CD4-positive, alpha-beta memory T cell (primary cell): Measurements from ENCODE around the gene PCP4. TPM values are rescaled to one million over a fixed set of nuclear protein-coding genes. Genes with fewer than 3 reads are reported as not detected.

ENCODE experiments used
- CTCF ChIA-PET: fragments of 350-600 bp; sonication (Branson Sonifier 250); formaldehyde crosslinking; loops from one replicate; lab custom pipeline; 2021; ENCODE audit warnings: inconsistent platforms; ENCODE audit not compliant: partially characterized antibody; lab: Charles Lee
- POLR2A ChIA-PET: fragments of 350-600 bp; sonication (Branson Sonifier 250); formaldehyde crosslinking; loops from one replicate; lab custom pipeline; 2021; ENCODE audit not compliant: partially characterized antibody; lab: Charles Lee
- DNase-seq, 5 donors: peaks; one replicate each; pipeline versions ENCODE4 v3.0.0 to v3.0.0-alpha.2; 2020 to 2022; ENCODE audit warnings: mixed read lengths in 1 of 5
- H3K27ac ChIP-seq: one replicate; pipeline ENCODE4 v1.7.0; 2013; ENCODE audit warnings: low read depth, low read length
- H3K27me3 ChIP-seq: 2 replicates; pipeline ENCODE4 v1.7.0; 2013; ENCODE audit warnings: mild to moderate bottlenecking, low read length, moderate library complexity; ENCODE audit not compliant: insufficient read depth
- H3K36me3 ChIP-seq: 2 replicates; pipeline ENCODE4 v1.7.0; 2013; ENCODE audit warnings: mild to moderate bottlenecking, low read length, moderate library complexity; ENCODE audit not compliant: insufficient read depth
- H3K4me1 ChIP-seq: 2 replicates; pipeline ENCODE4 v1.7.0; 2013; ENCODE audit warnings: mild to moderate bottlenecking, low read length, moderate library complexity; ENCODE audit not compliant: insufficient read depth
- H3K4me3 ChIP-seq, 2 donors: one replicate each; pipeline ENCODE4 v1.7.0; 2013; ENCODE audit warnings: low read length in 2 of 2, mild to moderate bottlenecking in 1 of 2
- H3K9me3 ChIP-seq, 2 donors: one replicate each; pipeline ENCODE4 v1.7.0; 2013; ENCODE audit warnings: low read length in 2 of 2, control low read depth in 1 of 2; ENCODE audit not compliant: control insufficient read depth in 1 of 2
- H3K27ac Mint-ChIP-seq, 7 donors: one replicate each; pipeline ENCODE4 v1.8.0; 2020 to 2021; ENCODE audit warnings: mixed read lengths in 7 of 7, mild to moderate bottlenecking in 6 of 7, inconsistent platforms in 3 of 7, moderate library complexity in 3 of 7
- H3K27me3 Mint-ChIP-seq, 2 donors: one replicate each; pipeline ENCODE4 v1.8.0; 2020 to 2021; ENCODE audit warnings: mixed read lengths in 2 of 2
- H3K36me3 Mint-ChIP-seq, 2 donors: one replicate each; pipeline ENCODE4 v1.8.0; 2020 to 2021; ENCODE audit warnings: mixed read lengths in 2 of 2, inconsistent platforms in 1 of 2, mild to moderate bottlenecking in 1 of 2
- H3K4me1 Mint-ChIP-seq, 4 donors: one replicate each; pipeline ENCODE4 v1.8.0; 2020 to 2021; ENCODE audit warnings: mixed read lengths in 4 of 4, mild to moderate bottlenecking in 1 of 4
- H3K4me3 Mint-ChIP-seq, 8 donors: one replicate each; pipeline ENCODE4 v1.8.0; 2020 to 2021; ENCODE audit warnings: mixed read lengths in 8 of 8, mild to moderate bottlenecking in 7 of 8, moderate library complexity in 6 of 8, inconsistent platforms in 3 of 8
- H3K9me3 Mint-ChIP-seq, 8 donors: one replicate each; pipeline ENCODE4 v1.8.0; 2020 to 2021; ENCODE audit warnings: mixed read lengths in 8 of 8, mild to moderate bottlenecking in 5 of 8, inconsistent platforms in 3 of 8, moderate library complexity in 1 of 8
- intact Hi-C: fragments of 100-400 bp; cut with micrococcal nuclease; formaldehyde crosslinking; loops from one replicate; pipeline ENCODE4 v1.15.1; 2023
- polyA plus RNA-seq, 2 donors: library from polyadenylated mRNA; unstranded; fragments of 300-500 nt; fragmentation: Illumina TruSeq; gene quantifications; one replicate each; pipeline ENCODE4 v1.2.3, GENCODE V29; 2021
- total RNA-seq, 2 experiments: library from RNA; stranded (reverse); gene quantifications; one replicate each; pipeline ENCODE4 v1.2.3, GENCODE V29; 2021

The PCP4 gene
- total and polyA plus RNA-seq, 4 experiments from 2014 or later, result not detected

GRCh38 chr21:39902986-39903385 lies 35.7 kb downstream of the PCP4 start:
- H3K27ac Mint-ChIP-seq, result no peak overlapping the region
- ChIA-PET CTCF (no interaction called here), POLR2A (no interaction called here)
- H3K4me1 ChIP-seq, result no peaks in the 10 kb centered on the region
- intact Hi-C loops, result no loop called here
- H3K36me3 Mint-ChIP-seq, result no peaks in the 10 kb centered on the region
- H3K9me3 Mint-ChIP-seq, result peaks cover 0 to 10% (median 1%) of the 10 kb centered on the region in 8 donors
- H3K27ac ChIP-seq, result no peak overlapping the region
- no peaks in the 10 kb centered on the region for H3K27me3 ChIP-seq
- no peak overlapping the region for H3K4me3 ChIP-seq
- DNase-seq, result no peak
- H3K4me3 Mint-ChIP-seq, result no peak overlapping the region
- no peaks in the 10 kb centered on the region for H3K36me3 ChIP-seq
- no peaks in the 10 kb centered on the region for H3K4me1 Mint-ChIP-seq
- no peaks in the 10 kb centered on the region for H3K9me3 ChIP-seq
- peaks cover 0 to 2% of the 10 kb centered on the region in 2 donors for H3K27me3 Mint-ChIP-seq

DNA sequence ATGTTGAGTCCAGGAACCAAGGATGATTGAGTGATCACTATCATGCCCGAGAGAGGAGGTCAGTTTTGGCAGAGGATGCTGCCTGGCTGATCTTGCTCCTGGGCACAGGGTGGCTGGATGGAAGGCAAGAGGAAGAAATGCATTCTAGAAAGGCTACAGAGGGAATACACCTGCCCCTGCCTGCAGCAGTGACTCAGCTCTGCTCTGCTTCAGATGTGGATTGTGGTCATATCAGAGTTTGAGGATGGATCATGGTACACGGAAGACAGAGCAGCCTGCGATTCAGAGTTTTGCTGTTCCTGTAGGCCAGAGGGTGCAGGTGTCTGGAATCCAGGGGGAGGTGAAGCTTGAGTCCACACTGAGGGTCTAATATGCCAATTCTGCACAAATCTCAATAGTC lies 37.2 kb downstream of the PCP4 start:
- Histone ChIP-seq H3K4me1 (no peaks in the 10 kb centered on the region), H3K27me3 (no peaks in the 10 kb centered on the region), H3K36me3 (no peaks in the 10 kb centered on the region), H3K27ac (no peak overlapping the region), H3K4me3 (no peak overlapping the region), H3K9me3 (no peaks in the 10 kb centered on the region)
- Mint-ChIP-seq H3K27me3 (peaks cover 0 to 2% of the 10 kb centered on the region in 2 donors), H3K4me3 (no peak overlapping the region), H3K9me3 (peaks cover 0 to 10% (median 3%) of the 10 kb centered on the region in 8 donors), H3K4me1 (no peaks in the 10 kb centered on the region), H3K36me3 (no peaks in the 10 kb centered on the region), H3K27ac (no peak overlapping the region)
- POLR2A ChIA-PET, result no interaction called here
- CTCF ChIA-PET, result no interaction called here
- intact Hi-C loops, result no loop called here
- DNase-seq, result no peak

GRCh38 chr21:39908265-39908923 lies 41.2 kb downstream of the PCP4 start:
- Histone ChIP-seq H3K4me1 (no peaks in the 10 kb centered on the region), H3K27me3 (no peaks in the 10 kb centered on the region), H3K9me3 (no peaks in the 10 kb centered on the region), H3K4me3 (no peak overlapping the region), H3K27ac (no peak overlapping the region), H3K36me3 (no peaks in the 10 kb centered on the region)
- intact Hi-C loops, result no loop called here
- Mint-ChIP-seq H3K4me3 (no peak overlapping the region), H3K36me3 (no peaks in the 10 kb centered on the region), H3K27me3 (no peaks in the 10 kb centered on the region), H3K9me3 (peaks cover 0 to 14% (median under 1%) of the 10 kb centered on the region in 8 donors), H3K27ac (no peak overlapping the region), H3K4me1 (no peaks in the 10 kb centered on the region)
- ChIA-PET POLR2A (no interaction called here), CTCF (no interaction called here)
- no peak for DNase-seq

GRCh38 chr21:39911286-39912199 lies 44.3 kb downstream of the PCP4 start:
- H3K4me1 Mint-ChIP-seq, result no peaks in the 10 kb centered on the region
- no peaks in the 10 kb centered on the region for H3K27me3 ChIP-seq
- CTCF ChIA-PET, result no interaction called here

DNA sequence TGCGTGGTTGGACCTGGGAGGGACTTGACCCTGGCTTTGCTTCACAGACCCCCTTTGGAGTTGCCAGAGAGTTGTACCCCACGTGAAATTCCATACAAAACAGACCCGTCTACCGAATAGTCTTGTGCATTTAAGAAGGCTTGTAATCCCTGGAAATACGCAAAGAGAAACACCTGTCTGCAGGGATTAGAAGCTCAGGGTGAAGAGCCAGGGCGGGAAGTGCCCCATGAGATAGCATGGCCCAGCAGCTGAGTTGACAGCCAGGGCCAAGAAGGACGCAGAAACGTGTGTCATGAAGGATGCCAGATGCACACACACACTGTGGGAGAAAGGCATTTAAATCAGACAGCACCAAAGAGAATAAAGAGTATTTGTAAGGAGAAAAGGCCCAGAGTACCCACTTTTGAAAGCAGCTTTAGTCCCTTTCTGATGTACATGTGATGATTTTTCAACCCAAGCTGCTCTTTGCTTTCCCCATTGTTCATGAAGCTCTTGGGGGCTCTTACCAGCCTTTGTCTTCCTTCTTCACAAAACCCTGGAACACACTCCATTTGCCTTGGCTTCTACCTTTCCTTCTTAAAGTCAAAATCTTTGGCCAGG lies 46.6 kb downstream of the PCP4 start:
- Histone ChIP-seq H3K4me1 (no peaks in the 10 kb centered on the region), H3K36me3 (no peaks in the 10 kb centered on the region), H3K27me3 (no peaks in the 10 kb centered on the region), H3K27ac (no peak overlapping the region), H3K9me3 (no peaks in the 10 kb centered on the region), H3K4me3 (no peak overlapping the region)
- peak overlapping the region in 1 of 7 donors; percentile 24 for H3K27ac Mint-ChIP-seq
- CTCF ChIA-PET, result no interaction called here
- no peaks in the 10 kb centered on the region for H3K4me1 Mint-ChIP-seq
- peaks cover 0 to 13% (median 4%) of the 10 kb centered on the region in 8 donors for H3K9me3 Mint-ChIP-seq
- POLR2A ChIA-PET, result no interaction called here
- no peaks in the 10 kb centered on the region for H3K36me3 Mint-ChIP-seq
- no peaks in the 10 kb centered on the region for H3K27me3 Mint-ChIP-seq
- DNase-seq, result no peak
- no peak overlapping the region for H3K4me3 Mint-ChIP-seq
- intact Hi-C loops, result no loop called here

More at GRCh38 chr21:39911286-39912199, 44.3 kb downstream of the PCP4 start:
- H3K4me3 ChIP-seq, result no peak overlapping the region
- H3K27ac ChIP-seq, result no peak overlapping the region
- H3K9me3 ChIP-seq, result no peaks in the 10 kb centered on the region
- intact Hi-C loops, result no loop called here
- no peaks in the 10 kb centered on the region for H3K36me3 Mint-ChIP-seq
- H3K4me3 Mint-ChIP-seq, result no peak overlapping the region
- H3K36me3 ChIP-seq, result no peaks in the 10 kb centered on the region
- POLR2A ChIA-PET, result no interaction called here
- no peak for DNase-seq
- no peak overlapping the region for H3K27ac Mint-ChIP-seq
- peaks cover 0 to 14% (median 3%) of the 10 kb centered on the region in 8 donors for H3K9me3 Mint-ChIP-seq
- H3K27me3 Mint-ChIP-seq, result no peaks in the 10 kb centered on the region
- no peaks in the 10 kb centered on the region for H3K4me1 ChIP-seq

- Mint-ChIP-seq H3K9me3 (peaks cover 0 to 6% (median 4%) of the 10 kb centered on the region in 8 donors), H3K36me3 (no peaks in the 10 kb centered on the region), H3K27ac (no peak overlapping the region), H3K4me1 (no peaks in the 10 kb centered on the region), H3K4me3 (no peak overlapping the region), H3K27me3 (no peaks in the 10 kb centered on the region)
- ChIA-PET CTCF (no interaction called here), POLR2A (no interaction called here)
- Histone ChIP-seq H3K4me1 (no peaks in the 10 kb centered on the region), H3K4me3 (no peak overlapping the region), H3K27me3 (no peaks in the 10 kb centered on the region), H3K36me3 (no peaks in the 10 kb centered on the region), H3K9me3 (no peaks in the 10 kb centered on the region), H3K27ac (no peak overlapping the region)
- intact Hi-C loops, result no loop called here
- DNase-seq, result no peak
Measured at GRCh38 chr21:39915881-39916280, 48.6 kb downstream of the PCP4 start.

DNA sequence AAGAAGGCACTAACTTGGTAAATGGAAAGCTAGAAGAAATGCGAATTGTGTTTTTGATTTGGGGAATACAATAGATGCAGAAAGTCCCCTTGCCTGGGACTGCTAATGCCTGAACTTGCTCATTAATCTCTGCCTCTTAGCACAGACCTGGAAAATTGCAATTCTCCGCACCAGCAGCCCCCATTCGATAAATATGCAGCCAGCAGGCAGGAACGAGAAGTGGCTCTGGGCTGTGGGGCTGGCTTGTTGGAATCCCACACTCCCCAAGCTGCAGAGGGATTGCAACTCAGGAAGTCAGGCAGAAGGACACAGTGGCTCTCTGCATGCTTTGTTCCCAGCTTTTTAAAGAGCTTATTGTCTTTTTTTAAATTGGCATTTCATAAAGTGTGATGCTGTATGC lies 51.3 kb downstream of the PCP4 start:
- Mint-ChIP-seq H3K4me3 (no peak overlapping the region), H3K9me3 (peaks cover 0 to 7% (median 4%) of the 10 kb centered on the region in 8 donors), H3K36me3 (no peaks in the 10 kb centered on the region), H3K27ac (no peak overlapping the region), H3K4me1 (no peaks in the 10 kb centered on the region), H3K27me3 (no peaks in the 10 kb centered on the region)
- H3K9me3 ChIP-seq, result no peaks in the 10 kb centered on the region
- H3K27ac ChIP-seq, result no peak overlapping the region
- H3K4me1 ChIP-seq, result no peaks in the 10 kb centered on the region
- intact Hi-C loops, result no loop called here
- H3K4me3 ChIP-seq, result no peak overlapping the region
- H3K36me3 ChIP-seq, result no peaks in the 10 kb centered on the region
- ChIA-PET CTCF (no interaction called here), POLR2A (no interaction called here)
- no peak for DNase-seq
- H3K27me3 ChIP-seq, result no peaks in the 10 kb centered on the region
